Uterus (tissue), 2 donors: ENCODE measurements around the gene IFNA16.
"Not testable (repeated sequence)": the region's sequence is repeated elsewhere in the genome, so short reads cannot be mapped to it uniquely, and the experiment has no call there.

ENCODE experiments used
- POLR2A ChIP-seq, 2 donors: fragments of 450-650 bp; IDR thresholded peaks; one replicate each; pipeline ENCODE4 v1.6.1; 2016; ENCODE audit warnings: antibody characterized with exemption in 2 of 2, mild to moderate bottlenecking in 1 of 2, moderate library complexity in 1 of 2
- TF ChIP-seq, protein P1 (sequence below), 4 experiments: fragments of 200-600 bp in 2 of 4; fragments of 450-650 bp in 2 of 4; sonication (generic) in 2 of 4; IDR thresholded peaks; one replicate each; pipeline ENCODE4 v1.5.1; 2016 to 2019; ENCODE audit warnings: antibody characterized with exemption in 4 of 4, mild to moderate bottlenecking in 2 of 4, moderate library complexity in 1 of 4

DNA sequence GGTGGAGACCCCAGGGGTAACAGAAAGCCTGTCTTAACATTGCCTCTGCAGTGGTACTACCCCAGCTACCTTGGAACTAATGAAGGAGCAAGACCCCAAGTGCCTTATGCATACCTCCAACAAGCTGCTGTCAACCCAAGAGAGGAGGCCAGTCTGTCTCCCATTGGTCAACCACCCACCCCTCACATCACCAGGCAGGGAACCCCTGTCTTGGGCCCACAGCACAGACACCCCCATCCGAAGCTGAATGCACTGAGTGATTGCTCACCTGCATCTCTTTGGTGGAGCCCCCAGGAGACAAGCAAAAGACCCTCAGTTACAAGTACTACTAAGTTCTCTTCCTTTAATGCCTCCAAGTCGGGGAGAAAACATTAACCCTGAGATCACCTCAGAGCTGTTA, 5.0 kb downstream of the IFNA16 start:
- not testable (repeated sequence) for TF ChIP-seq POLR2A (IDR thresholded peaks at IDR 0.05)
- TF ChIP-seq, protein P1, sequence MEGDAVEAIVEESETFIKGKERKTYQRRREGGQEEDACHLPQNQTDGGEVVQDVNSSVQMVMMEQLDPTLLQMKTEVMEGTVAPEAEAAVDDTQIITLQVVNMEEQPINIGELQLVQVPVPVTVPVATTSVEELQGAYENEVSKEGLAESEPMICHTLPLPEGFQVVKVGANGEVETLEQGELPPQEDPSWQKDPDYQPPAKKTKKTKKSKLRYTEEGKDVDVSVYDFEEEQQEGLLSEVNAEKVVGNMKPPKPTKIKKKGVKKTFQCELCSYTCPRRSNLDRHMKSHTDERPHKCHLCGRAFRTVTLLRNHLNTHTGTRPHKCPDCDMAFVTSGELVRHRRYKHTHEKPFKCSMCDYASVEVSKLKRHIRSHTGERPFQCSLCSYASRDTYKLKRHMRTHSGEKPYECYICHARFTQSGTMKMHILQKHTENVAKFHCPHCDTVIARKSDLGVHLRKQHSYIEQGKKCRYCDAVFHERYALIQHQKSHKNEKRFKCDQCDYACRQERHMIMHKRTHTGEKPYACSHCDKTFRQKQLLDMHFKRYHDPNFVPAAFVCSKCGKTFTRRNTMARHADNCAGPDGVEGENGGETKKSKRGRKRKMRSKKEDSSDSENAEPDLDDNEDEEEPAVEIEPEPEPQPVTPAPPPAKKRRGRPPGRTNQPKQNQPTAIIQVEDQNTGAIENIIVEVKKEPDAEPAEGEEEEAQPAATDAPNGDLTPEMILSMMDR (IDR thresholded peaks at IDR 0.05): not testable (repeated sequence)
